ENCODE data around the gene GIGYF2.

DNA sequence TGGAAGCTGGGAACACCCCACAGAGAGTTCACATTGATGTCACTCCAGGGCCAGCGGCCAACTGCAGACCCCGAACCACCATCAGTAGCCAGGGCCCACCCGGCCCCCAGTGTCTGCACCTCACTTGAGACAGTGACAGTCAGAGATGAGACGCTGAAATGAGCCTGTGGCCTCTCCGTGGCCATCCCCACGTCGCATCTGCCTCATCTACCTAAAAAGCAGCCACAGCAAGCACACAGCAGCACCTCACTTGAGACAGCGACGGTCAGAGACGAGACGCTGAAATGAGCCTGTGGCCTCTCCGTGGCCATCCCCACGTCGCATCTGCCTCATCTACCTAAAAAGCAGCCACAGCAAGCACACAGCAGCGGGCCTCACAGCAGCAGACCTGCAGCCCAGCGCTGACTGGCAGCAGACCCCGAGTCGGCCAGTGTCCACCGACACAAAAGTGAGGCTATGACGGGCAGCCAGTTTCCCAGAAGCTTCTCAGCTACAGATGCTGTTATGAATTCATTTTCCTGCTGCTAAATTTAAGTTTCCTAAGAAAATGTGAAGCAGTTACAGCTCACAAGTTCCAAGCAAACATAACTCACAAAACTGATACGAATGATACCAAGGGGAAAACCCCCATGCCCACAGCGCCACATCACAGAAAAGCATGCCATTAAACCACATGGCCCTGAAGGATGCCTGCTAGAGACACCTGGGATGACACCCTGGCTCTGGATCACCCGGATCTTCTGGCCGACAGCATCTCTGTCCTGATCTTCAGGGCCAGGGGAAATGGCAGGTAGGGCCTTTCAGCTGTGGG is 200.7 kb downstream of the GIGYF2 start:
- no peak for TF ChIP-seq REST (IDR thresholded peaks at IDR 0.05; ENCODE audit: insufficient read depth in 1 of 2, low read depth in 2 of 2, low read length in 2 of 2)
- no peak for TF ChIP-seq POLR2AphosphoS5 (IDR thresholded peaks at IDR 0.05; ENCODE audit: low read depth, low read length)

All from PFSK-1 (cell line).